ENCODE data around the gene RGL1. TPM values are rescaled to one million over a fixed set of nuclear protein-coding genes. Genes with fewer than 3 reads are reported as not detected.

RGL1 gene
- total RNA-seq (35.3 and 38.4 TPM in 2 replicates), polyA plus RNA-seq (18.0 and 19.8 TPM in 2 replicates), polyA minus RNA-seq (32.7 and 36.6 TPM in 2 replicates), Bru-seq, nascent RNA (percentile 82 among the genes with signal in this experiment), BruChase-seq, experiment 1, labeled RNA remaining after a 6-hour chase (percentile 60 among the genes with signal in this experiment), BruChase-seq, experiment 2, labeled RNA remaining after a 2-hour chase (percentile 64 among the genes with signal in this experiment)
- polyA plus RNA-seq (2011; cell fraction: cytosol; rRNA removed) = 21.6 and 22.0 TPM in 2 replicates
- polyA plus RNA-seq (2011; cell fraction: nucleus; rRNA removed) = 40.2 and 40.8 TPM in 2 replicates
- 10.0 and 14.4 TPM in 2 replicates for polyA plus RNA-seq (2012)
- polyA minus RNA-seq (2011; cell fraction: cytosol; rRNA and poly(A)+ RNA removed) = 0.51 TPM
- 26.5 and 32.4 TPM in 2 replicates for polyA minus RNA-seq (2011; cell fraction: nucleus; rRNA and poly(A)+ RNA removed)
- long read RNA-seq, full-length matches to known transcripts = 25 of 66 reads
- long read RNA-seq, partial matches to known transcripts = 19 of 66 reads
- long read RNA-seq, other reads (novel, unspliced or antisense) = 22 of 66 reads

DNA sequence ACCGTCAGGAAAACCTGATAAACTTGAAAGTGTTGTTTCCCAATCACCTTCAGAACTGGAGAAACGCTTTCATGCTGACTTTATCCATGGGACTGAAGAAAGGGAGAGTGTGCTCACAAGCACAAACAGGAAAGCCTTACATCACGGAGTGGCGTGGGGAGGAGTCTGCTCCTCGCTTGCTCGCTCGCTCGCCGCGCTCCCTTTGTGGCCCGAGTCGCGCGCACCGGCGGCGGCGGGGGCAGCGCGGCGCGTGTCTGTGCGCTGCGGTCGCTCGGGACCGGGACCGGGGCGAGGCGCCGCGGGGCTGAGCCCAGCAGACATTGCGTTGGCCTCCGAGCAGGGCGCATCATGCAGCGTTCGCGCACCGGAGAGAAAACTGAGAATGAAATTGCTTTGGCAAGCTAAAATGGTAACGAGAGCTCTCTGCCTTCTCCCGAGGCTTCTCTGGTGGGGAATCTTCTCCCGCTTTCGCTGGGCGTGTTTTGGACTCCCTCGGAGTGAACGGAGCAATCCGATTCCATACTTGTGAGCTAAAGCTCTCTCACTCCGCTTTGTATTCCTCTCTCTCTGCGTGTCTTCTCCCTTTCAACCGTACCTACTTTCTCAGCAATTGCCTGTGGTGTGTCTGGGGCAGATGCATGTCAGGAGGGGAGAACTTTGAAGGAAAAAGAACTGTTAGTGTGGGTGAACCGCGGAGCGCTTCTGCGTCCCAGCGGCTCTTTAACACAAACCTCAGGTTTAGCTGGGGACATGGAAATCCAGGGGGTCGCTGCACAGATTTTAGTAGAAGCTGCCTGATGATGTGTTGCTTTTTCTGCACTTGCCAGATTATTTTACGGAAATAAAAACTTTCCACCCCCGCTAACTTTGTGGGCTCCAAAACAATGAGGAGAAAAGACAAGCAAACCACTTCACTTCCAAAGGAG is at the start of gene RGL1:
Gene RGL1, plus strand, starts transcription at position 205 of the 926 bp plus-strand sequence. Its CDS starts 178 bp downstream, at position 383.
- H3K79me2 ChIP-seq (ENCODE audit: control insufficient read depth, insufficient read depth, low read length) = peaks cover 26% of the 10 kb centered on the region
- FAIRE-seq (peak; percentile 72), DNase-seq (ENCODE audit: low read depth, low spot score) (peak; percentile 89)
- TSS peak; percentile 74 for BruUV-seq (replicated peaks)
- CTCF ChIA-PET = interaction anchor here (0.9 to 4.3 kb wide), 8 partner anchors 9 to 150 kb away, joined by 3 to 44 read pairs (median 4); no protein-coding TSS in a partner anchor
- POLR2A ChIA-PET = interaction anchor here (0.6 to 2.4 kb wide), 5 partner anchors 33 to 139 kb away, joined by 3 to 11 read pairs (median 6); no protein-coding TSS in a partner anchor
- H3K9me3 ChIP-seq (replicated peaks; ENCODE audit: control insufficient read depth, insufficient read depth, low read length) = no peaks in the 10 kb centered on the region
- H3K4me2 ChIP-seq (ENCODE audit: insufficient read depth, low read length) = peak within 1 kb of the TSS; percentile 90
- no peaks in the 10 kb centered on the region for H3K27me3 ChIP-seq (ENCODE audit: control insufficient read depth in 2 of 2, insufficient read depth in 2 of 2, low read length in 2 of 2)
- TF ChIP-seq JUN (IDR thresholded peaks at IDR 0.05; ENCODE audit: borderline replicate concordance, insufficient read depth, insufficient read length, low read depth) (peak; percentile 16), MYC (IDR thresholded peaks at IDR 0.05; ENCODE audit: low read depth, low read length) (no peak), GATA2 (IDR thresholded peaks at IDR 0.05; ENCODE audit: insufficient read depth, insufficient read length, low read depth, low read length) (no peak), FOS (IDR thresholded peaks at IDR 0.05; ENCODE audit: borderline replicate concordance, insufficient read depth, low read length) (no peak), POLR2A (IDR thresholded peaks at IDR 0.05; ENCODE audit: low read depth, low read length) (peak; percentile 90), POLR2AphosphoS5 (IDR thresholded peaks at IDR 0.05; ENCODE audit: insufficient read depth, low read depth, low read length) (peak; percentile 88)
- TF ChIP-seq, protein P1, sequence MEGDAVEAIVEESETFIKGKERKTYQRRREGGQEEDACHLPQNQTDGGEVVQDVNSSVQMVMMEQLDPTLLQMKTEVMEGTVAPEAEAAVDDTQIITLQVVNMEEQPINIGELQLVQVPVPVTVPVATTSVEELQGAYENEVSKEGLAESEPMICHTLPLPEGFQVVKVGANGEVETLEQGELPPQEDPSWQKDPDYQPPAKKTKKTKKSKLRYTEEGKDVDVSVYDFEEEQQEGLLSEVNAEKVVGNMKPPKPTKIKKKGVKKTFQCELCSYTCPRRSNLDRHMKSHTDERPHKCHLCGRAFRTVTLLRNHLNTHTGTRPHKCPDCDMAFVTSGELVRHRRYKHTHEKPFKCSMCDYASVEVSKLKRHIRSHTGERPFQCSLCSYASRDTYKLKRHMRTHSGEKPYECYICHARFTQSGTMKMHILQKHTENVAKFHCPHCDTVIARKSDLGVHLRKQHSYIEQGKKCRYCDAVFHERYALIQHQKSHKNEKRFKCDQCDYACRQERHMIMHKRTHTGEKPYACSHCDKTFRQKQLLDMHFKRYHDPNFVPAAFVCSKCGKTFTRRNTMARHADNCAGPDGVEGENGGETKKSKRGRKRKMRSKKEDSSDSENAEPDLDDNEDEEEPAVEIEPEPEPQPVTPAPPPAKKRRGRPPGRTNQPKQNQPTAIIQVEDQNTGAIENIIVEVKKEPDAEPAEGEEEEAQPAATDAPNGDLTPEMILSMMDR (IDR thresholded peaks at IDR 0.05; ENCODE audit: extremely low read depth in 1 of 2, insufficient read depth in 1 of 2, low read depth in 1 of 2, low read length in 2 of 2) = no peak
- peak within 1 kb of the TSS; percentile 88 for H3K27ac ChIP-seq (ENCODE audit: insufficient read depth, low read depth, low read length)
- H2AFZ ChIP-seq (ENCODE audit: low read depth, low read length) = peak within 1 kb of the TSS; percentile 88
- peak within 1 kb of the TSS; percentile 98 for H3K9ac ChIP-seq (replicated peaks; ENCODE audit: extremely low read depth, insufficient read depth, low read length)
- intact Hi-C loops (cut with micrococcal nuclease) = loop anchor here (1.0 to 5.0 kb wide), 8 partner anchors 33 to 168 kb away; partner anchors contain the start of gene ARPC5
- H3K9me1 ChIP-seq (replicated peaks; ENCODE audit: control insufficient read depth, extremely low read depth, insufficient read depth, low read length) = no peaks in the 10 kb centered on the region
- dilution Hi-C loops (cut with MboI; ENCODE audit: extremely low pct_ligation_motif_present, low sequenced_read_pairs) = no loop called here
- peaks cover 25% of the 10 kb centered on the region for H3K4me1 ChIP-seq (ENCODE audit: control insufficient read depth, extremely low read depth, insufficient read depth, low read length)
- peak within 1 kb of the TSS; percentile 51 to 96 (median 89) for H3K4me3 ChIP-seq (replicated peaks in 1 of 3; ENCODE audit: insufficient read depth in 1 of 3, low read depth in 1 of 3, low read length in 3 of 3)
- H4K20me1 ChIP-seq (replicated peaks; ENCODE audit: control insufficient read depth, extremely low read depth, insufficient read depth, low read length) = no peaks in the 10 kb centered on the region
- peaks cover 0 to 5% of the 10 kb centered on the region in 2 experiments for H3K36me3 ChIP-seq (ENCODE audit: control insufficient read depth in 2 of 2, extremely low read depth in 1 of 2, insufficient read depth in 2 of 2, low read length in 2 of 2)

Data from endothelial cell of umbilical vein (primary cell).